ENCODE results near the gene LHFPL3.
"Not testable (repeated sequence)": the region's sequence is repeated elsewhere in the genome, so short reads cannot be mapped to it uniquely, and the experiment has no call there.

The LHFPL3 gene

DNA sequence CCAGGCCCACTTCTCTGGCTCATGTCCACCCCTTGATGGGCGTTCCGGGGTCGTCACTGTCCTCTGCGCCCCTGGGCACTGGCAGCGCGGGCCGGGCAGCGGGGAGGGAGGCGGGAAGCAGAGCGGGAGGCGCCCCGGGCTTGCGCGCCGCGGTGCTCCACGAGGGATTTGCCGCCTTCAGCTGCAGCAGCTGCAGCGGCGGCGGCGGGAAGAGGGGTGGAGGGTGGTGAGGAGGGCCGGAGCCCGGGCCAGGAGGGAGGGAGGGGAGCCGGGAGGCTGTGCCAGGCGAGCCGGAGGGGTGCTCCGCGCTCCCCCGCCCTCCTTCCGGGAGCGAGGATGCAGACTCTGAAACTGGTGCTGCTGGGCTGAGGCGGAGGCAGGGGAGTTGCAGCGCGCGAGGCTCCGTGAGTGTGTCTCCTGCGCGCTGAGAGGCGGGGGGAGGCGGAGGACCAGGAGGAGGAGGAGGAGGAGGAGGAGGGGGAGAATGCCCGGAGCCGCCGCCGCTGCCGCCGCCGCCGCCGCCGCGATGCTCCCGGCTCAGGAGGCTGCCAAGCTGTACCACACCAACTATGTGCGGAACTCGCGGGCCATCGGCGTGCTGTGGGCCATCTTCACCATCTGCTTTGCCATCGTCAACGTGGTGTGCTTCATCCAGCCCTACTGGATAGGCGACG lies at the start of gene LHFPL3:
TSS of gene LHFPL3 (plus strand) at position 308 of the 674 bp plus-strand sequence.
- peak; percentile 26 for DNase-seq

DNA sequence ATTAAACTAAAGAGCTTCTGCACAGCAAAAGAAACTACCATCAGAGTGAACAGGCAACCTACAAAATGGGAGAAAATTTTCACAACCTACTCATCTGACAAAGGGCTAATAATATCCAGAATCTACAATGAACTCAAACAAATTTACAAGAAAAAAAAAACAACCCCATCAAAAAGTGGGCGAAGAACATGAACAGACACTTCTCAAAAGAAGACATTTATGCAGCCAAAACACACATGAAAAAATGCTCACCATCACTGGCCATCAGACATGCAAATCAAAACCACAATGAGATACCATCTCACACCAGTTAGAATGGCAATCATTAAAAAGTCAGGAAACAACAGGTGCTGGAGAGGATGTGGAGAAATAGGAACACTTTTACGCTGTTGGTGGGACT lies 46.7 kb upstream of the LHFPL3 start:
- DNase-seq: not testable (repeated sequence)

DNA sequence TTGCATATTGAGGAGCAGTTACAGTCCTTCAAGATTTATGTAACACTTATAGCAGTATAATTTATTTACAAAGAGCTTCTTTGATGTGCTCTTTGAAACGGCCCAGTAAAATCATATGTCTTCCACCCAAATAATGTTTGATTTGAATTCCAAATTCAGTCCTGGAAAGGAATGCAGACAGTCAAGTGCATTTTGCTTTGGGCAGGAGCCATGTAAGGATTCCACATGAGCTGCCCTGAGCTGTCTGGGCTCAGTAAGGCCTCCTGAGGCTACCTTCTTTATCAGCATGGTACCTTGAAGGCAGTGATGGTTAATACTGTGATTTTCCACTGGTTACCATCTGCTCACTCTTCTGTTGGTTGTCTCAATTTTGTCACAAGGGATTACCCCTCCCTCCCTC lies 41.6 kb upstream of the LHFPL3 start:
- DNase-seq: no peak

DNA sequence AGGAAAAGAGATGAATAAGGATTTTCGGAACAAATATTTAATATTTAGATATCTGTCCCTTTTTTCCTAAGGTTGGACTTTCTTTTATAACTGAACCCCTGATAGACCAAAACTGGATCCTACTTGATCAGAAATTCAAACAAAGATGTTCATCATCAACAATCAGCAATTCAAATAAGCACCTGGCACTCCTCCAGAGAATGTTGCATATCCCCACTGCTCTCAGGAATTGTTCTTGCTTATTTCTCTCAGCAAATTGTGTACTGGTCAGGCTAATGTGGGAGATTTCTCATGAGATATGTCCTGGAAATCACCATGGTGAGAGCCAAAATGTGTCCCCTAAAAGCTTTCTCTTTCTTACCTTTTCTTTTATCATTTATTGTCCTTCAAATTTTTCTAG lies 40.3 kb upstream of the LHFPL3 start:
- no peak for DNase-seq

DNA sequence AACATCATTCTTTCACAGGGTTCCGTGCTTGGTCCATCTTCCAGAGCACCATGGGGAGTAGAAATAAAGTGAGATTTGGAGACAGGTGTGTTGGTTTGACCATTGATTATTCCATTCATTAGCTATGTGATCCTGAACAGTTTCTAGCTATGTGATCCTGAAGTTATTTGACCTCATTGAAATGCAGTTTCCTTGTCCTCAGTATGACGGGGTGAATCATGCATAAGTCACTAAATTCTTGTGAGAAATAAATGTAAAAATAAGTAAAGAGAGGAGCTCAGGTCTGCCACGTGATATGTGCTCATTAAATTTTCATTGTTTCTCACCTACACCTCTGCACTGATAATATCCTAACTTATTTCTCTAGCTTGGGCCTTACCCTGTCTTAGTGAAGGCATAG lies 34.1 kb upstream of the LHFPL3 start:
- DNase-seq: no peak

DNA sequence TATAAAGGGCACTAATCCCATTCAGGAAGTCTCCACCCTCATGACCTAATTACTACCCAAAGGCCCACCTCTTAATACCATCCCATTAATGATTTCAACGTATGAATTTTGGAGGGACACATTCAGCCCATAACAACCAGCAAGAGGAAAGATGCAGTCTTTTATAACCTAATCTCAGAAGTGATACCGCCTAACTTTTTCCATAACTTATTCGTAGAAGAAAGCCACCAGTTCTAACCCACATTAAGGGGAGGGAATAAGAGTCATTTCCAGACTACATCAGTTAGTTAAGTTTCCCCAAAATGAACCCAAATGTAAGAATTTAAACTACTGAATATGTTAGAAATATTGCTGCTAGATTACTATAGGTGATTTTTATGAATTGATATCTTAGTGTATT lies 32.1 kb upstream of the LHFPL3 start:
- no peak for DNase-seq

DNA sequence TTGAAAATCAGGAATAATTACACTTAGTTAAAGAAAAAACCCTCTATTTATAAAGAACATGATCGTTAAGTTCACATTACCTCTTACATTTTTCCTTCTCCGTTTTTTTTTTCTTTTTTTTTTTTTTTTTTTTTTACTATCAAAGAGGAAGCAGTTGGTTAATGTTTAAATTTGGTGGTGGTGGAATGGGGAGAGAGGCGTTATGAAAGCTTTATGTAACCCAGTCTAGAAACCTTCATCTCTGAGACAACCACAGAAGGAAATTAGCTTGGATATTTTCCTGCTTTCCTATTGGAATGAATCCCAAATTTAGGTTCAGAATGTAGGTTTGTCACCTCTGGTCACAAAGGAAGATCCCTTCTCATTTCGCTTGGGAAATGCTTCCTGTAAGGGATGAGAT lies 31.5 kb upstream of the LHFPL3 start:
- no peak for DNase-seq

DNA sequence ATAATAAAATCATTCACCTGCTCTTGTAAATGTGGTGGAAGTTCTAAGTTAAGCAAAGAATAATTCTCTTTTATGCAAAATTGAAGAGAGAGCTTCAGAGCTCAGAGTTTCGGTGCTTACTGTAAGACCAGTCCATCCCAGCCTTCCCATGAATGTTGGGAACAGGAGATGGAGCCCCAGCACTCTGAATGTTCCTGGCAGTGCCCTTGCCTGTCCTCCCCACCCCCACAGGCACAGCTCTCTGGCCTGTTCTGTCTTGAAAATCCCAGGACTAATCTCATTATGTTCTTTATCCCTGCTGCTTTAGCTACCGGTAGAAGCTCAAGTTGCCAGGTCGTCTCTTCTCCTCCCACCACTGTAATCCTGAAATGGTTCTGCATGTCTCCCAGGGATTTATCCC lies 29.1 kb upstream of the LHFPL3 start:
- DNase-seq: peak; percentile 48

DNA sequence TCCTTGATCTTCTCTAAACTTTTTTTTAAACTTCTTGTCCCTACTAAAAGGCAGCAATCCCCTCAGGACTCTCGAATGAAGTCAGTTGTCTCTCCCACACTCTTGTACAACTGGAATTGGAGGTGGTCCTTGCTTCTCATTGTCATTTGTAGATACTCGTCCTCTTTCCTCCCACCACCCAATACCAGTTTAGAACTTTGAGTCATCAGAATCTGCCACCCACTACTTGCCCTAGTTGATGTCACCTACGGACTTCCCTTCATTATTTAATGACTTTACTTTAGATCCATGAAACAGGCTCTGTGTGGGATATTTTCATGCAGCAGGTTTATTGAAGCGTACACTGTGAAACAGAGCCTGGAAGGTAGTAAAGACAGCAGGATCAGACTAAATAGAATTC lies 28.6 kb upstream of the LHFPL3 start:
- DNase-seq: no peak

DNA sequence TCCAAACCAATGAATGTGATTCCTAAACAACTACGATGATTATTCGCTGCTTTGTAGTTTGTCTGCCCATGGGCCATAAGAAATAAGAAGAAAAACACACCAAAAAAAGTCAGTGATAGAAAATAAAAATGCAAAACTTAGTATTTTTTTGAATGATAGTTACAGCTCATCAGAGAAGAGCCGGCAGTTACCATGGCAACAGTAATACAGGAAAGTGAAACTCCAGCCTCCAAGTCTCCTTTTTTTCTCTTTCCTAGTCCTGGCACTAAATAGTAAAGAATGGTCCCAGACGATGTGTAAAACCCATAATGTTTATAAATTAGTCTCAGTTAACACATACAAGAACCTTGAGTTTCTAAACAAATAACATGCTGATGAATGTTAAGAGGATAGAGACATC lies 21.6 kb upstream of the LHFPL3 start:
- DNase-seq: no peak

DNA sequence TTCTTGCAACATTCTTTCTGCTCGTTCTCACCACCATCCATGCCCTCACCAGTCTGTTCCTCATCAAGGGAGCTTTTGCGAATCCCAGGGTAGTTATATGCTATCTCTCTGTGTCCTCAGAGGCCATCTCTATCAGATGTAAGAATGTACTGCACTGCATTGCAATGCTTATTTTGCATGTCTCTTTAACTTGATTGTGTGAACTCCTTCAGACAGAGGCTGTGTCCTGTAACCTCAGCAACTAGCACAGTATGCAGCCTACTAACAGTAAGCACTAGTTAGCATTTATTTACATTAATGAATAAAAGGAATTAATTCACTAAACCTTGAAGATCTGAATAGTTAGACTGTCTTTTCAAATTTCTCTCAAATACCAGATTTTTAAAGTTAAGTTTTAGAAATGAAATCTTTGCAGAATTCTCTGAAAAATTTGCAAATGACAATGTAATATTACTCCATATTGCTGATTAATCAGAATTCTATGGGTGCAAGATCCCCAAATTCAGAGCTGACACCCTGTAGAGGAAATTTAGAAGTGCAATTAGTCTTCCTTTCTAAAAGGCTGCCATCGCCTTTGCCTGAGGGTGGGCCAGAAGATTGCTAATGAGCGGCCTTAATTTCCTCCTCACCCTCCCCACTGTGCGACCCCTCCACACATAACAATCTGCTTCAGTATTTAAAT lies 10.3 kb upstream of the LHFPL3 start:
- DNase-seq: no peak

DNA sequence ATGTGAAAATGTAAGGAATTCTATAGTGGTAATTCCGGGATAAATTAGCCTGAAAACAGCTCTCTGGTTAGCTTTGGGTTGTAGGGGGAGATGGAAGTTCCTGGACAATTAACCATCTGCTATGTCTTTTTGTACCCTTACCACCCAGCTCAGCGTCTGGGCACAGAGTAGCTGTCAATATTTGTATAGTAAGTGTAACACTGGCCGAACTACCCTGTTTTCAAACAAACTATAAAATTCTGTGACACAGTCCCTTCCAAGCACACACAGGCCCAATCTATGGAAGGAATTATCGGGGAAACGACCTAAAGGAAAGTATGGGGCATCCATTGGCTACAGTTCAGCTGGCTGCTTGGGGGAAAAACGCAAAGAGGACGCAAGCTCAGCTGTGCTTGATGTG lies 869 bp upstream of the LHFPL3 start:
- no peak for DNase-seq

DNA sequence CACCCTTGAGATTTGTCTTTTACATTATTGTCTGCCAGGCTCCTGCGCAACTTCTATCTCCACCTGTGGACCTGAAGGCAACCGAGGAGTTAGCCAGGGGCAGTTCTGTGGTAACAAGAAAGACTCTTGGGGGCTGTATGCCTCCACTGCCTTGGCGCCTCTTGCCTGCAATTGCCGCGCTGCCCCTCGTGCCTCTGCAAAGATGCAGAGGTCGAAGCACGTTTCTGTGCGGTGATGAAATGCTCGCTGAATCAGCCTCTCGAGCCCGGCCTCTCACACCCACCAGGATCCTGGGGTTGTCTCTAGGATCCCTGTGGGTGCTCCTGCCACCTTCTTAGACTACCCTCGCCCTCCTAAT lies 486 bp upstream of the LHFPL3 start:
- no peak for DNase-seq

DNA sequence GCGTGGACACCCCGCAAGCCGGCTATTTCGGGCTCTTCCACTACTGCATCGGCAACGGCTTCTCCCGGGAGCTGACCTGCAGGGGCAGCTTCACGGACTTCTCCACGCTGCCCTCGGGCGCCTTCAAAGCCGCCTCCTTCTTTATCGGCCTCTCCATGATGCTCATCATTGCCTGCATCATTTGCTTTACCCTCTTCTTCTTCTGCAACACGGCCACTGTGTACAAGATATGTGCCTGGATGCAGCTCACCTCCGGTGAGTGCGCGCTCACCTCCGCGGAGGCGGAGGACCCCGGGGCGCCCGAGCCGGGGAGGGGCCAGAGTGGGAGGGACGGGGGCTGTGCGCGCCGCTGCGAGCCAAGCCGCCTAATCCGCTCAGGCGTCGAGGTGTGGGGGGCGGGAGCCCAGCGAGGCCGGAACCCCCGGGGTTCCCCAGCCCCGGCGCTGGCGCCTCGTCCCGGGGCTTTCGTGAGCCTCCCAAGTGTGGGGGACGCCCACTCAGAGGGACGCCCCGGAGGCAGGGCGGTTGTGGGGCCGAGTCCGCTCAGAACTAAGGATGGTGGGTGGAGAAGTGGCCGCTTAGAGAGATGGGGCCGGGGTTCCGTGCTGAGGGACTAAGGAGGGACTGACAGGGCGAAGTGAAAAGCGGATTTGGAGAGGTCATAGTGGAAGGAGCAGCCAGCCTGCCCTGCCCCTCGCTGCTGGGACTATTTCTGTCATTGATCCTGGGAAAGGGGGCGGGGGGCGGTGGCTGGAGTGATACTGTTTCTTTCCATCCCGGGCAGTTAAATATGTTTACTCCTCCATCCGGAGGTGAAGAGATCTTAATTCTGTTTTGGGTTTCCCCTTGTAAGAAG lies 795 bp downstream of the LHFPL3 start:
- DNase-seq: no peak

DNA sequence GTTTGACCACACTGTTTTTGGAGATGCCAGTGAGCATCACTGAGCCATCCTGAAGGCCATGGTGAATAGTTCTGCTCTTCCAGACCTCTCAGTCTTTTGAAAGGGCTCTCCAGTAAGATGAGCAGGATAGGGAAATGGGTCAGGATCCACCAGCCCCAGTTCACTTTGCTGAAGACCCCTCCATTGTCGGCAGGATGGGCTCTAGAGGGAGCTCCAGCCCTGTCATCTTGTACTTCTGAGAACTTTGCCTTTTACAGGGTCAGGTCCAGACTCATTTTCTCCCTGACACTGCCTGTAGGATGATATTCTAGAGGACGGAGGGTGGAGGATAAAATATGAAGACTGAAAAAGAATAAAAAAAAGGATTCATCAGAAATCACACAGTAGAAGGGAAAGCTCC lies 13.1 kb downstream of the LHFPL3 start:
- peak; percentile 5 for DNase-seq

DNA sequence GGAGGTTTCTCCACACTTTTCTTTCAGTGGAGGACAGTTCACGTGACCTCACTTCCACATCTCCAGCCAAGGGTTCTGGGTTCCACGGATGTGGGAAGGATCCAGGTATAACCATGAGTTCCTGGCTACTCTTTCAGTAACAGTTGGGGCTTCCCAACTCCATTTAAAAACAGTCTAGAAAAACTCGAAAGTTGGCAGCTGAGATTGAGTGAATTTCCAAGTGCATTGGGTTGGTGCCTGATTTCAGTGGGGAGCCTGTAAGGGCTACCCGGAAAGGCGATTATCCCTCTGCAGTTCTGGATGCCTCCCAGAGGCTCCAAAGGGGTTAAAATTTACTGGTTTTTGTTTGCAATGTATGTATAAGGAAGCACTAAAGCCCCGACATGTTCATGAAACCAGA lies 24.3 kb downstream of the LHFPL3 start:
- DNase-seq: no peak

DNA sequence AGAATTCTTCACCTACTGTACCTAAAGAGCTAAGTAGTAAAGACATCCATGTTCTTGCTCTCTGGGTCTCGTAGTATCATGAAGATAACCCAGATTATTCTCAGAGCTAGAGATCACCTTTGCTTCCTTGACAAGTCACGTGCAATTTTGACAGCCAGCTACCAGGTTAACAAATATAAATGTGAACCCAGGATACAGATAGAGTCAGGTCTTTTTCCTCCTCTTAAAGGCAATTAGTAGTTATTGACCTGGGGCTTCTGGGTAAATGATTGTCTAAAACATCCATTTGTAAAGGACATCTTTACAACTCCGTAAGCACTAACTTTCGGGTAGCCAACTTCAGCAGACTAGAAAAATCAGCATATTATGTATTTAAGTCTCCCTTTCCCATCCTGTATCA lies 28.8 kb downstream of the LHFPL3 start:
- no peak for DNase-seq

DNA sequence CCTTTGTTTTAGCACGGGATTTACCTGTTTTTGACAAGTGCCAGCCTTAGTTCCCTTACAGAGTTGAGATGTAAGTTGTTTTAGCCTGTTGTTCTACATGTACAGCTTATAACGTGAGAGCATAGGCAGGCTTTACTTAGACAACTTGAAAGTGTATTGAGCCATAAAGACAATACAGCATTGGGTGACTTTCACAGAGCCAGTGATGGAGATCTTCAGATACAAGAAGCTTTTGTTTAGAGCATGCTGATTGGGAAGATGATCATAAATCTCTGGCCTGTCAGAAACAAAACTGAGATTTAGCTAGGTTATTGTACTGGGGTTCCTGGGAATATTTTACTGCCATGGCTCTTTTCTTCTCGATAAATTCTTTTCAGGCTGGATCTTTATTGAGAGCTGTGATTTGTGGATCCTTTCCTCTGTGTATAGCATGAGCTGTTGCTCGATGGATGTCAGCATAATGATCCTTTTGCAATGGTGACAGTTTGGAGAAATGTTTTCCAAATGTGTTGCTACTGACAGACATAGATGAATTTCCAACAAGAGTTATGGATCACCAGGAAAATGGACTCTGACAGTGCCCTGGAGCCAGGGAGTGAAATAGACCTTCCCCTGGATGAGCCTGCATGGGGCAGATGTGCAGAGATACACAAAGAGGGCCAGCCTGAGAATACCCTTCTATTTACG lies 30.2 kb downstream of the LHFPL3 start:
- DNase-seq: no peak

DNA sequence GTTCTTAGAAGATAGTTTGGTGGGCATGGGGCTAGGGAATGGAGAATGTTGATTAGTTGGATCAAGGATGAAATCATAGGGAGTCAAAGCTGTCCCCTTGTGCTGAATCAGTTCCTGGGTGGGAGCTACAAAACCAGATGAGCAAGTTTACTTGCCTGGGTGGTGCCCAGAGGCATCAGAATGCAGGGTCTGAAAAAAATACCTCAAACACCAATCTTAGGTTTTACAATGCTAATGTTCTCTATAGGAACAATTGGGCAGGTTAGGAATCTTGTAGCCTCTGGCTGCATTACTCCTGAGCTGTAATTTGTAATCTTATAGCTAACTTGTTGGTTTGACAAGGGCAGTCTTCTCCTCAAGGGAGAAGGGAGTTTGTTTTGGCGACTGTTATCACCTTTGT lies 34.4 kb downstream of the LHFPL3 start:
- no peak for DNase-seq

DNA sequence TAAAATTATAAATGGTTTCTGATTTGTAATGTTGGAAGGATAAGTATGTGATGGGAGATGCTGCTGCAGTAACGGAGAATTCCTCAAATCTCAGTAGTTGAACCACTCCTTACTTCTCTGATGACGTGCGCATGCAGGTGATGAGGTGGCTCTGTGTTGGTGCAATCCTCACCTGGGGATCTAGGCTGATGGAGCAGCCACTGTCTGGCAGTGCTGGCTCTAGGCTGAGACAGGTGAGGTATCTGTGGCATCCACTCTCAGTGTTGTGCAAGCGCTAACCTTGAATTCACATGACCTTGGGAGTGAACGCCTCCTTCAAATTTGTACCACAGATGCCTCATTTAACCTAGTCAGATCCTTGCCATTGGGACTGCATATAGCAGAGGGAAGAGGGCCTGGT lies 35.0 kb downstream of the LHFPL3 start:
- DNase-seq: no peak

DNA sequence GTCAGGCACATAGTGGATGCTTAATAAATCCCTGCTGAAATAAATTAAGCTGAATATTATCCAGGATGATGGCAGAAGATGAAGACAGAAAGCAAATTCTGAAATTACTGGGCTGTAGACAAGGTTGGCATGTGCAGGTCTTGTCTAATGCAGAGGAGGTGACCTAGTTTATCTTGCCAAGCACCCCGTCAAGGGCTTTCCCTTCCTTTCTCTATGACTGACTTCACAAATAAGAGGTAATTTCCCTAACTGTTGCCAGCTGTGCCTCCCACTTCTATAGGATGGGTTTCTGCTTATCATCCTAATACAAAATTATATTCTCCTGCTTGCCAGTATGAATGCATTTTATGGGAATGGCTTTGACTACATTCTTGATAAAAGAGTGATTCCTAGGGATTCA lies 38.0 kb downstream of the LHFPL3 start:
- no peak for DNase-seq

DNA sequence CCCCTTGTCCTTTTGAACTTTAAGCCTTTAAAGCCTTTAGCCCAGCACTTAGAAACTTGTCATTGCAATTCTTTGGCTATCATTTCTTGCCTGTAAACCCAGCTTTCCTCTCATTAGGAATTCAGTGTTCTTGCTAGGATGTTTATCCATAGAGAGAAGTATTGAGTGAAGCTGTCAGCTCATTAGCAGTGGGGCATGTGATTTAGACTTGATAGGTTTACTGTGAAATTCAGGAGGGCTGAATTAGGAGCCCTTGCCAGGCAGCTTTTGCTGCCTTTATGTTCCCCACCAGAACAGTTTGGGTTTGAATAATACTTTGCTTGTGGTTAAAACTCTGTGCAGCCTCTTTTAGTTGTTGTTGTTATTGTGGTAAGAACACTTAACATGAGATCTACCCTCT lies 39.5 kb downstream of the LHFPL3 start:
- DNase-seq: no peak

DNA sequence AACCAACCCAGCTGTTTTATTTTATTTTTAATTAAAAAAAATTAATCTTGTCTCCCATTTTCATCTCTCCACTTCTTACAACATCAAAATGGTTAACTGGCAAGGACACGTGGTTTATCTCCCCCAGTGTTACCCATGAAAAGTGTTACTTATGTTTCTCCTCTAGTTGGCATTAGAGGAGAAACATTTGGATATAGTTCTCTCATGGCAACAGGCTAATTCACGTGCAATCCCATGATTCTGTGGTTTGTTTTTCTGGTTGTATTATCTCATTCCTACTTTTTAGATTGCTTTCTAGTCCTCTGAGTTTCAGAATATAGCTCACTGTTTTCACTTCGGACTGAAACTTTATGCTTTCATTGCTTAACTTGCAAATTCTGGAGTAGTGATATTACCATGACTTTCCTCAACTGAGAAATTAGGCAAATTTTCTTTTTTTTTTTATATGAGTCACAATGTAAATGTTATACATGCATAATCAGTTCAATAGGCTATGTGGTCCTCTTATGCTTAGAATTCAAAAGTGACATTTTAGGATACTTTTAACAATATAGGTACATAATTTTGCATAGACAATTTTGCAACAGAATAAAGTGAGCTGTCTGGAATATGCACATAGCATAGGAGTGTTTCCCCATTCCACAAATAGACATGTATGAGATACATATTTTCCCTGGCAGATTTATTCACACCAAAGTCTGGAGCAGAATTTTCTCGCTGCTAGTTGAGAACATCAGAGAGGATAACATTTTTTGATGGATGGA lies 43.0 kb downstream of the LHFPL3 start:
- no peak for DNase-seq
